Liver (tissue), 9 donors: ENCODE measurements around the gene EXOC3L2. TPM values are rescaled to one million over a fixed set of nuclear protein-coding genes. Genes with fewer than 3 reads are reported as not detected.

ENCODE experiments used
- DNase-seq: peaks from one replicate; pipeline ENCODE4 v3.0.0-alpha.2; 2017; ENCODE audit warnings: low spot score
- H3K27ac ChIP-seq, 2 donors: one replicate each; pipeline ENCODE4 v1.7.0; 2013; ENCODE audit warnings: inconsistent platforms in 2 of 2, low read length in 2 of 2, control low read depth in 1 of 2, low read depth in 1 of 2, mild to moderate bottlenecking in 1 of 2
- H3K27me3 ChIP-seq, 4 donors: one replicate each; pipeline versions ENCODE4 v1.6.1 to v1.7.0; 2013; ENCODE audit warnings: low read length in 3 of 4, inconsistent platforms in 1 of 4, mild to moderate bottlenecking in 1 of 4, moderate library complexity in 1 of 4; ENCODE audit not compliant: control insufficient read depth in 4 of 4, insufficient read depth in 4 of 4
- H3K36me3 ChIP-seq, 4 donors: one replicate each; pipeline versions ENCODE4 v1.6.1 to v1.7.0; 2013; ENCODE audit warnings: low read length in 3 of 4, mild to moderate bottlenecking in 3 of 4, low read depth in 1 of 4, moderate library complexity in 1 of 4; ENCODE audit not compliant: control insufficient read depth in 4 of 4, insufficient read depth in 3 of 4
- H3K4me1 ChIP-seq, 4 donors: one replicate each; pipeline versions ENCODE4 v1.6.1 to v1.7.0; 2013; ENCODE audit warnings: low read length in 3 of 4, mild to moderate bottlenecking in 3 of 4, moderate library complexity in 1 of 4; ENCODE audit not compliant: control insufficient read depth in 4 of 4, insufficient read depth in 4 of 4
- H3K4me3 ChIP-seq, 3 donors: one replicate each; pipeline versions ENCODE4 v1.6.1 to v1.7.0; 2013; ENCODE audit warnings: low read length in 3 of 3, control low read depth in 1 of 3, low read depth in 1 of 3, mild to moderate bottlenecking in 1 of 3
- H3K9ac ChIP-seq, 2 donors: one replicate each; pipeline ENCODE4 v1.7.0; 2013; ENCODE audit warnings: low read length in 2 of 2, mild to moderate bottlenecking in 2 of 2, moderate library complexity in 2 of 2, control low read depth in 1 of 2, low read depth in 1 of 2
- H3K9me3 ChIP-seq, 4 donors: one replicate each; pipeline versions ENCODE4 v1.6.1 to v1.7.0; 2013; ENCODE audit warnings: low read length in 3 of 4; ENCODE audit not compliant: control insufficient read depth in 4 of 4
- ATF3 ChIP-seq: IDR thresholded peaks from 2 replicates; pipeline ENCODE4 v1.6.1; 2016; ENCODE audit warnings: antibody characterized with exemption
- CTCF ChIP-seq: fragments of 150-350 bp; IDR thresholded peaks from 2 replicates; pipeline ENCODE4 v1.5.1; 2017; ENCODE audit warnings: improper control_type of control experiment, low read depth, low read length; ENCODE audit not compliant: missing input control
- EGR1 ChIP-seq, 2 donors: IDR thresholded peaks; 2 replicates each; pipeline ENCODE4 v1.6.1; 2016 to 2018; ENCODE audit warnings: antibody characterized with exemption in 2 of 2, low read depth in 2 of 2
- FOXA1 ChIP-seq: IDR thresholded peaks from 2 replicates; pipeline ENCODE4 v1.6.1; 2016; ENCODE audit warnings: antibody characterized with exemption
- FOXA2 ChIP-seq: IDR thresholded peaks from 2 replicates; pipeline ENCODE4 v1.6.1; 2016; ENCODE audit warnings: antibody characterized with exemption
- GABPA ChIP-seq, 2 donors: IDR thresholded peaks in 1 of 2; conservative IDR thresholded peaks in 1 of 2; 2 replicates each; pipeline ENCODE4 v1.6.1; 2016; ENCODE audit warnings: antibody characterized with exemption in 2 of 2, mild to moderate bottlenecking in 1 of 2, moderate library complexity in 1 of 2
- HNF4A ChIP-seq, 2 donors: conservative IDR thresholded peaks; 2 replicates each; pipeline ENCODE4 v1.6.1; 2016; ENCODE audit warnings: antibody characterized with exemption in 2 of 2, mild to moderate bottlenecking in 2 of 2
- HNF4G ChIP-seq: IDR thresholded peaks from 2 replicates; pipeline ENCODE4 v1.6.1; 2016; ENCODE audit warnings: antibody characterized with exemption
- JUND ChIP-seq, 2 donors: IDR thresholded peaks; 2 replicates each; pipeline ENCODE4 v1.6.1; 2016; ENCODE audit warnings: antibody characterized with exemption in 2 of 2
- MAX ChIP-seq: IDR thresholded peaks from 2 replicates; pipeline ENCODE4 v1.6.1; 2016; ENCODE audit warnings: antibody characterized with exemption
- NR2F2 ChIP-seq: IDR thresholded peaks from 2 replicates; pipeline ENCODE4 v1.6.1; 2016; ENCODE audit warnings: antibody characterized with exemption
- RAD21 ChIP-seq, 2 donors: IDR thresholded peaks; 2 replicates each; pipeline ENCODE4 v1.6.1; 2016; ENCODE audit warnings: antibody characterized with exemption in 2 of 2, mild to moderate bottlenecking in 2 of 2
- REST ChIP-seq: IDR thresholded peaks from 2 replicates; pipeline ENCODE4 v1.6.1; 2016; ENCODE audit warnings: antibody characterized with exemption, mild to moderate bottlenecking
- RXRA ChIP-seq, 2 donors: IDR thresholded peaks; 2 replicates each; pipeline ENCODE4 v1.6.1; 2017 to 2018; ENCODE audit warnings: antibody characterized with exemption in 2 of 2, mild to moderate bottlenecking in 1 of 2
- SP1 ChIP-seq: IDR thresholded peaks from 2 replicates; pipeline ENCODE4 v1.6.1; 2018; ENCODE audit warnings: antibody characterized with exemption, mild to moderate bottlenecking
- TAF1 ChIP-seq: conservative IDR thresholded peaks from 2 replicates; pipeline ENCODE4 v1.6.1; 2016; ENCODE audit warnings: antibody characterized with exemption, mild to moderate bottlenecking
- YY1 ChIP-seq: IDR thresholded peaks from 2 replicates; pipeline ENCODE4 v1.6.1; 2016; ENCODE audit warnings: antibody characterized with exemption, mild to moderate bottlenecking
- ZBTB33 ChIP-seq: IDR thresholded peaks from 2 replicates; pipeline ENCODE4 v1.6.1; 2016; ENCODE audit warnings: antibody characterized with exemption
- WGBS: extraction: QIAGEN DNeasy Blood & Tissue Kit; methylation state at CpG from one replicate; pipeline ENCODE4 v1.1.7; 2013; 5-methylcytosine and 5-hydroxymethylcytosine counted together
- polyA plus RNA-seq, 2 donors: library from polyadenylated mRNA; stranded (reverse) in 1 of 2; unstranded in 1 of 2; fragments of 200-250 nt in 1 of 2; fragments of >200 nt in 1 of 2; fragmentation: Nextera tagmentation in 1 of 2; extraction: Ambion mirVana in 1 of 2; gene quantifications; one replicate each; pipeline versions ENCODE4 v1.2.1 to v1.2.3, GENCODE V29; 2013 to 2015
- total RNA-seq, 2 donors: library from RNA; depleted of rRNA; stranded (reverse); fragments of >200 nt; gene quantifications; one replicate each; pipeline ENCODE4 v1.2.3, GENCODE V29; 2014
- donor health status: healthy.
- donor health status: healthy.
- donor health status: healthy.
- donor health status: healthy.
- donor health status: healthy.

EXOC3L2 gene
- total and polyA plus RNA-seq, 4 donors = 1.3 to 7.3 (median 4.1) TPM

GRCh38 chr19:45293682-45294081, 48.5 kb upstream of the EXOC3L2 start:
- Histone ChIP-seq H3K9me3 (no peaks in the 10 kb centered on the region), H3K4me1 (peaks cover 6 to 60% (median 42%) of the 10 kb centered on the region in 4 donors), H3K27ac (peak overlapping the region; percentile 80 to 87), H3K27me3 (no peaks in the 10 kb centered on the region), H3K4me3 (no peak overlapping the region), H3K9ac (peak overlapping the region in 1 of 2 donors; percentile 39), H3K36me3 (peaks cover 0 to 10% (median 6%) of the 10 kb centered on the region in 4 donors)
- whole genome bisulfite sequencing = 77% methylated on average over 4 of the region's 4 CpGs
- DNase-seq = no peak
- no peak for TF ChIP-seq FOXA1
- TF ChIP-seq TAF1 = no peak
- no peak for TF ChIP-seq EGR1 (IDR thresholded peaks at IDR 0.05; ENCODE audit: low read depth in 2 of 2)
- TF ChIP-seq SP1 = no peak
- TF ChIP-seq JUND (IDR thresholded peaks at IDR 0.05) = no peak
- TF ChIP-seq GABPA (IDR thresholded peaks at IDR 0.05 in 1 of 2, conservative IDR thresholded peaks at IDR 0.05 in 1 of 2) = no peak
- TF ChIP-seq REST = no peak
- TF ChIP-seq FOXA2 = no peak
- TF ChIP-seq RAD21 (IDR thresholded peaks at IDR 0.05) = no peak

- no peak overlapping the region for H3K27ac ChIP-seq
- 98% methylated on average over 1 of the region's 1 CpG for WGBS
- no peaks in the 10 kb centered on the region for H3K27me3 ChIP-seq
- H3K9ac ChIP-seq = no peak overlapping the region
- no peak overlapping the region for H3K4me3 ChIP-seq
- TF ChIP-seq NR2F2 = no peak
- TF ChIP-seq RAD21 (IDR thresholded peaks at IDR 0.05) = no peak
- no peak for TF ChIP-seq HNF4G
- no peak for TF ChIP-seq FOXA2
- H3K9me3 ChIP-seq = no peaks in the 10 kb centered on the region
- peaks cover 3 to 9% (median 6%) of the 10 kb centered on the region in 4 donors for H3K36me3 ChIP-seq
- peaks cover 6 to 63% (median 42%) of the 10 kb centered on the region in 4 donors for H3K4me1 ChIP-seq
- DNase-seq = no peak
Measured at GRCh38 chr19:45291834-45292233, 46.6 kb upstream of the EXOC3L2 start.

- H3K4me3 ChIP-seq = no peak overlapping the region
- WGBS = 43% methylated on average over 6 of the region's 6 CpGs
- H3K4me1 ChIP-seq = peaks cover 6 to 59% (median 41%) of the 10 kb centered on the region in 4 donors
- peak overlapping the region in 1 of 2 donors; percentile 42 for H3K9ac ChIP-seq
- DNase-seq = no peak
- H3K27me3 ChIP-seq = no peaks in the 10 kb centered on the region
- H3K36me3 ChIP-seq = peaks cover 3 to 9% (median 4%) of the 10 kb centered on the region in 4 donors
- peak overlapping the region; percentile 97 to 98 for H3K27ac ChIP-seq
- H3K9me3 ChIP-seq = no peaks in the 10 kb centered on the region
- TF ChIP-seq HNF4A (conservative IDR thresholded peaks at IDR 0.05) (peak; percentile 100), FOXA2 (no peak), TAF1 (no peak), ZBTB33 (peak; percentile 98), SP1 (peak; percentile 99), RAD21 (IDR thresholded peaks at IDR 0.05) (peak; percentile 41 to 69), JUND (IDR thresholded peaks at IDR 0.05) (peak in 1 of 2 donors; percentile 77), YY1 (peak; percentile 70), ATF3 (peak; percentile 63), HNF4G (peak; percentile 97), NR2F2 (peak; percentile 99), RXRA (IDR thresholded peaks at IDR 0.05) (peak; percentile 100), FOXA1 (peak; percentile 84), EGR1 (IDR thresholded peaks at IDR 0.05; ENCODE audit: low read depth in 2 of 2) (peak; percentile 13 to 74), MAX (peak; percentile 96), CTCF (no peak)
Measured at GRCh38 chr19:45290381-45290931, 45.2 kb upstream of the EXOC3L2 start.
